ENCODE data around the gene BANP. TPM values are rescaled to one million over a fixed set of nuclear protein-coding genes. Genes with fewer than 3 reads are reported as not detected.

The BANP gene
- total RNA-seq, 1 experiment from 2014 or later: 37.2 TPM

- TF ChIP-seq TCF7L2 (IDR thresholded peaks at IDR 0.05; ENCODE audit: borderline replicate concordance, extremely low read depth, insufficient read depth, insufficient read length): no peak
- TF ChIP-seq RAD21 (IDR thresholded peaks at IDR 0.05; ENCODE audit: low read depth): no peak
- TF ChIP-seq ZBTB33 (IDR thresholded peaks at IDR 0.05; ENCODE audit: extremely low read depth, insufficient replicate concordance, low read length): no peak
- no peak for TF ChIP-seq ELF1 (IDR thresholded peaks at IDR 0.05; ENCODE audit: borderline replicate concordance, low read depth)
- no peak for TF ChIP-seq POLR2AphosphoS5 (IDR thresholded peaks at IDR 0.05; ENCODE audit: low read depth, low read length)
- no peak for TF ChIP-seq FOSL1 (IDR thresholded peaks at IDR 0.05; ENCODE audit: low read depth)
- TF ChIP-seq EGR1 (IDR thresholded peaks at IDR 0.05; ENCODE audit: low read depth): no peak
- TF ChIP-seq CTCF (IDR thresholded peaks at IDR 0.05 in 2 of 3, conservative IDR thresholded peaks at IDR 0.05 in 1 of 3; ENCODE audit: borderline replicate concordance in 1 of 3, insufficient read depth in 1 of 3, low read depth in 2 of 3, low read length in 2 of 3): no peak
Observed at GRCh38 chr16:88061346-88062110, 110.3 kb downstream of the BANP start (continued).

Data from HCT116 (cell line).